Fibroblast of villous mesenchyme (primary cell): Measurements from ENCODE around the gene ZNF76. TPM values are rescaled to one million over a fixed set of nuclear protein-coding genes. Genes with fewer than 3 reads are reported as not detected.

Source experiments
- DNase-seq: peaks from one replicate; pipeline ENCODE4 v3.0.0-alpha.2; 2010; ENCODE audit warnings: low read depth
- H3K4me3 ChIP-seq: 2 replicates; pipeline ENCODE4 v1.5.1; 2011; ENCODE audit warnings: low read depth, mild to moderate bottlenecking, low read length
- total RNA-seq: library from RNA; depleted of rRNA; stranded (reverse); fragments of >200 nt; gene quantifications from 2 replicates; pipeline ENCODE4 v1.2.3, GENCODE V29; 2012
- TF ChIP-seq, protein P1 (sequence below): IDR thresholded peaks from 2 replicates; pipeline ENCODE4 v1.5.1; 2012; ENCODE audit warnings: low read depth, mild to moderate bottlenecking, low read length; ENCODE audit not compliant: insufficient read depth

The ZNF76 gene
- total RNA-seq, 1 donor: 14.2 TPM

DNA sequence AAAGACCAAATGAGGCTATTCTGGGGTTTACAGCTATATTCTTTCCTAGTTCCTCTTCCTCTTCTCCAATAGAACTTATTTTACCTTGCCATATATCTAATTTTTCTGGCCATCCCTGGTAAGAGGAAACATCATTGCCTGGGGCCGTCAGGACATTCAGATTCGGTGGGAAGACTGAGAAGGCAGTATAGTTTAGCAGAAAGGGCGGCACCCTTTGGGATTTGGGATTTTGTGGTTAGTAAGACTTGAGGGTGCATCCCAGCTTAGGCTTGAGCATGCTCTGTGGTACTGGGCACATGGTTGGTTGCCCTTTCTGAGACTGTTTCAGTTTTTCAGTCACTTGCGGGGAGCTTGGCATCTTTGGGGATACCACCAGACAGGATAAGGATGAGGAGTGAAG, 24.6 kb upstream of the ZNF76 start:
- no peak overlapping the region for H3K4me3 ChIP-seq
- DNase-seq: no peak
- TF ChIP-seq, protein P1, sequence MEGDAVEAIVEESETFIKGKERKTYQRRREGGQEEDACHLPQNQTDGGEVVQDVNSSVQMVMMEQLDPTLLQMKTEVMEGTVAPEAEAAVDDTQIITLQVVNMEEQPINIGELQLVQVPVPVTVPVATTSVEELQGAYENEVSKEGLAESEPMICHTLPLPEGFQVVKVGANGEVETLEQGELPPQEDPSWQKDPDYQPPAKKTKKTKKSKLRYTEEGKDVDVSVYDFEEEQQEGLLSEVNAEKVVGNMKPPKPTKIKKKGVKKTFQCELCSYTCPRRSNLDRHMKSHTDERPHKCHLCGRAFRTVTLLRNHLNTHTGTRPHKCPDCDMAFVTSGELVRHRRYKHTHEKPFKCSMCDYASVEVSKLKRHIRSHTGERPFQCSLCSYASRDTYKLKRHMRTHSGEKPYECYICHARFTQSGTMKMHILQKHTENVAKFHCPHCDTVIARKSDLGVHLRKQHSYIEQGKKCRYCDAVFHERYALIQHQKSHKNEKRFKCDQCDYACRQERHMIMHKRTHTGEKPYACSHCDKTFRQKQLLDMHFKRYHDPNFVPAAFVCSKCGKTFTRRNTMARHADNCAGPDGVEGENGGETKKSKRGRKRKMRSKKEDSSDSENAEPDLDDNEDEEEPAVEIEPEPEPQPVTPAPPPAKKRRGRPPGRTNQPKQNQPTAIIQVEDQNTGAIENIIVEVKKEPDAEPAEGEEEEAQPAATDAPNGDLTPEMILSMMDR: no peak

DNA sequence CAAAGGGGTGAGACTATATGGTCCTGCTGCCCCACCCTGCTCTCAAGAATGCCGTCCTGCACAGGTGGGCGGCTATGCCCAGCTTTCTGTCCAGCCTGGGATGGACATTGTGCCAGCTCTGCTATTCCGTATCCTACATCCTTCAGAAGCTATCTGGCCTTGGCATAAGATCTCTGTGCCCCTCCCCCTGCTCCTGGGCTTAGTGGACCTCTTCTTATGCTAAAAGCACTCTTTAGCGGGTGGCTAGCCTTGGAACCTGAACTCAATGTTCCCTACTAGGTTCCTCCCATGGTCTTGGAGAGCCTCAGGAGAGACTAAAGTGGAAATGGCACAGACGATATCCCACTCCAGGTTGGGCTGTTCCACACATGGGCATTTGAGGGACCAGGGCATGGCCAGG, 23.3 kb upstream of the ZNF76 start:
- TF ChIP-seq, protein P1: no peak
- no peak for DNase-seq
- no peak overlapping the region for H3K4me3 ChIP-seq

DNA sequence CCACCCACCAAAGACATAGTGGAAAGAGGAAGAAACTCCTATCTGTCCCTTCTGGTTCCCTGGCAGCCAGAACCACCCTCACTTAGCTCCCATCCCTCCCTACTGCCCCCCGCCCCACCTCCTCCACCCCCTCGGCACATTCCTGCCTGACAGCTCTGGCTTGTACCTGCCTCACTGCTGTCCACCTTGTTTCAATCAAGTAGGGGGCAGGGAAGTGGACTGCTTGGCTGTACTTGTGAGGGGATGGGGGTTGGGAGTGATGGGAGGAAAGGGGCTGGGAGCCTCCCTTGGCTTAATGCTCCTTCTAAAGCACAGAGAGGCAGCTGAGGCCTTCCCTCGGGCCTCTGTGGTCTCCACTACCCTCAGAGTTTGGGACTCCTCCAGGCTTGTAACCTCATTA, 22.1 kb upstream of the ZNF76 start:
- TF ChIP-seq, protein P1: no peak

DNA sequence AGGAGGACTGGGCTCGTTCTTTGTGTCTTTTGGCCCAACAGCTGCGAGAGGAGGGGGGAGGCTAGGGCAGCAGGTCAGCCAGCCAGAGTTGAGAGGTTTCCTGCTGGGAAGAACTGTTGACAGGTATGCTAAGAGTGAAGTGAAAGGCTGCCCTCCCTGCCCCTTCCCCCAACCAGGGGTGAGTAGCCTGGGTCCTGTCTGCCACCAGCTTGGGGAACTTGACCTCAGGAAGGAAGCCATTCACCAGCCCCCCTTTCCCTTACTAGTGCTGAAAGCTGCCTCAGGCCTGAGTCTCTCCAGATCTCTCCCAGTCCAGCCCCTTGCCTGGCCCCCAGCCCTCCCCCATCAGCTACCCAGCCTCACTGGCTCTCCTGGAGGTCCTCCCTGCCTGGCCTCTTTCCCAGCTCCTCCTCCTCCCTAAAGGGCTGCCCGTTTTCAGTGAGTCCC, 20.7 kb upstream of the ZNF76 start:
- TF ChIP-seq, protein P1: no peak
- H3K4me3 ChIP-seq: no peak overlapping the region
- peak; percentile 44 for DNase-seq

More for the DNA sequence above, 22.1 kb upstream of the ZNF76 start:
- H3K4me3 ChIP-seq: no peak overlapping the region
- DNase-seq: no peak

DNA sequence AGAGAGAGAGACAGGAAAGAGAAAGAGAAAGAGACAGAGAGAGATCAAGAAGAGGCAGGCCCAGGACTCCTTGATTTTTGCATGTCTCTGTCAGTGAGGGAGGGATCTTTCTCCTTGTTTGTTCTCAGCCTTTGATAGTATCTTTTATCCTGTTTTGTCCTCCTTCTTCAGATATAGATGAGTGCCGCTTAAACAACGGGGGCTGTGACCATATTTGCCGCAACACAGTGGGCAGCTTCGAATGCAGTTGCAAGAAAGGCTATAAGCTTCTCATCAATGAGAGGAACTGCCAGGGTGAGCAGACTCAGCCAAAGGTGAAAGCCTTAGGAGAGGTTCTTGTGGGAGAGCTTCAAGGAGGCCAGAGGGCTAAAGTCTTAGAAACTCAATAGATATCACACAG, 20.0 kb upstream of the ZNF76 start:
- no peak overlapping the region for H3K4me3 ChIP-seq
- DNase-seq: no peak
- TF ChIP-seq, protein P1: no peak

DNA sequence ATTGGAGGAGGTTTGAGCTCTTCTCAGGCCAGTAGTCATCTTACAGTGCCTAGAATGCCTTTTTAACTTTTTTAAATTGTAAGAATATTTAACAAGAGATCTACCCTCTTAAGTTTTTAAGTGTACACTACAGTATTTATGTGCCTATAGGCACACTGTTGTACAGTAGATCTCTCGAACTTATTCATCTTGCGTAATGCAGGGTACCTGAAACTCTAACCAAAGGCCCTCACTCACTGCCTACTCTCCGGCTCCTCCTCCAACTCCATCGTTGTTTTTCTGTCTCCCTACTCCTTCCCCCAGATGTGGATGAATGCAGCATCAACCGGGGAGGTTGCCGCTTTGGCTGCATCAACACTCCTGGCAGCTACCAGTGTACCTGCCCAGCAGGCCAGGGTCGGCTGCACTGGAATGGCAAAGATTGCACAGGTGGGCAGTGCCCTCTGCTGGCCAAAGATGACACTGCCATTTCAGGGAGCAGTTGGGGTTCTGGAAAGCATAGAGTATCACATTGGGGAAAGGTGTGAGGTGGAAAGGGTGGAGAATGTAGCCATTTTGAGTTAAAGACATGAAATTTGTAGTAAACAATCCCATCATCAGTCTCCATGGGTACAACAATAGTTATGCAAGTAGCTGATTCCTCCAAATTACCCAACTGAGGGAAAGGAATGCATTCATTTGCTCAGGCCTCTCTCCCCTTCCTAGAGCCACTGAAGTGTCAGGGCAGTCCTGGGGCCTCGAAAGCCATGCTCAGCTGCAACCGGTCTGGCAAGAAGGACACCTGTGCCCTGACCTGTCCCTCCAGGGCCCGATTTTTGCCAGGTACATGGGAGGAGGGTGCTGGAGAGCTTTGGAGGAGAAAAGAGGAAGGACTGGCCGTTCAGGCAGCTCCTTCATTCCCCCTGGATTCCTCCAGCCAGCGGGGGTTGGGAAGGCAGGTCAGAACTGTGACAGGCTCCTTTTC, 18.4 kb upstream of the ZNF76 start:
- peak; percentile 45 for DNase-seq
- no peak overlapping the region for H3K4me3 ChIP-seq
- TF ChIP-seq, protein P1: peak; percentile 98

DNA sequence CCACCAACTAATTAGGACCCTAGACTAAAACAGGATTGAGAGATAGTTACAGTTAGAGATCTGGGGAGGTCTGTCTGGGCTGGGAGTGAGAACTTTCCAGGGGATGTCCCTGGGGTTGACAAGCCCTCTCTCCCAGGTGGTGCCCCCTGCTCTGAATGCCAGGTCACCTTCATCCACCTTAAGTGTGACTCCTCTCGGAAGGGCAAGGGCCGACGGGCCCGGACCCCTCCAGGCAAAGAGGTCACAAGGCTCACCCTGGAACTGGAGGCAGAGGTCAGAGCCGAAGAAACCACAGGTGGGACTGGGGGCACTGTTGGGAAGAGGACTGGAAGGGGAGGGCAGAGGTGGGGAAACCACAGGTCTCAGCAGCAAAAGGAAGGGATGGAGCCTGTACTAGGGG, 17.0 kb upstream of the ZNF76 start:
- no peak for DNase-seq
- TF ChIP-seq, protein P1: no peak
- H3K4me3 ChIP-seq: no peak overlapping the region
